NCI-H1436 treated with DMSO at 0.1 percent for 48 hours (cell line): ENCODE data around the gene CTSZ.
"Not testable (repeated sequence)": the region's sequence is repeated elsewhere in the genome, so short reads cannot be mapped to it uniquely, and the experiment has no call there.

ENCODE experiments used
- DNase-seq: peaks from one replicate; lab custom pipeline; 2025; lab: John Stamatoyannopoulos, UW

CTSZ gene

DNA sequence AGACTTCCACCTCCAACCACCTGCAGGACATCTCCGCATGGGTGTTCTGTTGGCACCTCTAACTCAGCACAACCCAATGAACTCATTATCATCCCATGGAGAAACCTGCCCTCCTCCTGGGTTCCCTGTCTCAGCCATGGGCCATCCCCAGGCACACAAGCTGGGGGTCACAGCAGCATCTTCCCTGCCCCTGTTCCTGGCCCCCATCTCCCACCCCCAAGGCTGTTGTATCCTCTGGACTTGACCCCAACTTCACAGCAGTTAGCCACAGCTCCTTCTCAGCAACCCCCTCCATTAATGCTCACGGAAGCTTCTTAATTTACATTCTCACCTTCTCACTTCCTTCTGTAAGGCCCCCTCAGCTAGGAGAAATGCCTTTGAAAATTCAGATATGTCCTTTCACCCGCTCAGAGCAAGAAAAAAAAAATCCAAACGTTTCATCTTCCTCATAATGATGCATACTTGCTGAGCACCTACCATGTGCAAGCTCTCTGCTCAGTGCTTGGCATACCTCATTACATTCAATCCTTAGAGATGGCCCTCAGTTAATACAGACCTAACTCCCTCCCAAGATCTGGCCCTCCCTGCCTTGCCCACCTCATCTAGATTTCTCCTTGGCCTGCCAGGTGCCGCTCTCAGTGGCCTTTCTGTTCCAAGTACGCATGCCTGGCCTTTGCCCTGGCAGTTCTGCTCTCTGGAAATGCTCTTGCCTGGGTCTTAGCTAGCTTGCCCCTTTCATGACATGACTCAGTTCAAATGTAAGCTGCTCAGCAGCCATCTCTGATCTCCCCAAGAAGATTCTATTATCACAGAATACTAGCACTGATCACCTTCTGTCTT, 28.5 kb downstream of the CTSZ start:
- DNase-seq, result no peak

DNA sequence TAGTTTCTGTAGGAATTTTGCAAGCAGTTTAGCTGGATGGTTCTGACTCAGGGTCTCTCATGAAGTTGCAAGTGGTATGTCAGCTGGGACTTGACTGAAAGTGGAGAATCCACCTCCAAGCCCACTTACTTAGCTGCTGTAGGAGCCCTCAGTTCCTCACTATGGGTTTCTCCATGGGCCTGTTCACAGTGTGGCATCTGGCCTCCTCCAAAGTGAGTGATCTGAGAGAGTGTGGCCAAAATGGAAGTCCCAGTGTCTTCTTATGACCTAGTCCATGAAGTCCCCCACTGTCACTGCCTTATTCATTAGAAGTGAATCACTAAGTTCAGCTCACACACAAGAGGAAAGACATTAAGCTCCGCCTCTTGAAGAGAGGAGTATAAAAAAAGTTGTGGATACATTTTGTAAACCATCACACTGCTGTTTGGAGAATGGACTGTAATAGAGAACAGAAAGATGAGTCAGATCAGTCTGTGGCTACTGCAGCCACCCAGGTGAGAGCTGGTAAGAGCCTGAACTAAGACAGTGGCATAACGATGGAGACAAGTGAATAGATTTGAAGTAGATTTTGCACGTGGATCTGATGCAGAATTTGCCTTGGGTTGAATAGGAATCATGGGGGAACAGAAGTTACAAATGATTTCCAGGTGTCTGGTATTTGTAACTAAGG, 30.9 kb downstream of the CTSZ start:
- DNase-seq, result no peak

DNA sequence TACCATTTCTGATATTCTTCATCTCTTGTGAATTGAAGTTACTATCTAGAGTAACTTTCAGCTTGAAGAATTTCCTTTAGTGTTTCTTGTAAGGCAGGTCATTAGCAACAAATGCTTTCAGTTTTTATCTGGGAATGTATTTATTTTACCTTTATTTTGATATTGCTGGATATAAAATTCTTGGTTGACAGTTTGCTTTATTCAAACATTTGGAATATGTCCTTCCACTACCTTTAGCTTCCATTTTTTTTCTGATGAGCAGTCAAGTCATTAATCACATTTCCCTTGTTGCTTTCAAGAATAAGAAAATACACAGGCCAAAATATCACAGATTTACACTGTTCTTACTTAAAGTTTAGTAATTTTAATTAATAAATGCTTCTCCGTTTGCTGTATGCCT, 31.7 kb downstream of the CTSZ start:
- DNase-seq, result no peak

- no peak for DNase-seq
These were observed 33.2 kb downstream of the CTSZ start for GRCh38 chr20:58973866-58974265.

- no peak for DNase-seq
These were observed 33.9 kb downstream of the CTSZ start for GRCh38 chr20:58973179-58973578.

DNA sequence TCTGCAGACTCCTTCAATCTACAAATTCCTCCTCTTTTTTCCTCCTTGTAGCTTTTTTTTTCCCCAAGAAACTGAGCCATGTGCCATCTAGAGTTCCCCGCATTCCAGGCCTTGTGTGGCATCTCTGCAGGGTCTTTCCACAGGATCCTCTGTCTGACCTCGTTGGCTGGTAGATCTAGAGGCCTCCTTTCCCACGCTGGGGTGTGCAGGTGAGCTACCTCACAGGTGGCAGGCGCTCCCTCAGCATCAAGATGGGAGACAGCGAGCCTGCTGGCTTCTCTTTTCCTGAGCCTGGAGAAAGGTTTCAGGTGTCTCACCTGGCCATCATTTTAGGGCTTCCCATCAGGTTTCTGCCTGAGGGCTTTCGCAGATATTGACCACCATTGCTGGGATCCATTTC, 35.6 kb downstream of the CTSZ start:
- DNase-seq, result no peak

DNA sequence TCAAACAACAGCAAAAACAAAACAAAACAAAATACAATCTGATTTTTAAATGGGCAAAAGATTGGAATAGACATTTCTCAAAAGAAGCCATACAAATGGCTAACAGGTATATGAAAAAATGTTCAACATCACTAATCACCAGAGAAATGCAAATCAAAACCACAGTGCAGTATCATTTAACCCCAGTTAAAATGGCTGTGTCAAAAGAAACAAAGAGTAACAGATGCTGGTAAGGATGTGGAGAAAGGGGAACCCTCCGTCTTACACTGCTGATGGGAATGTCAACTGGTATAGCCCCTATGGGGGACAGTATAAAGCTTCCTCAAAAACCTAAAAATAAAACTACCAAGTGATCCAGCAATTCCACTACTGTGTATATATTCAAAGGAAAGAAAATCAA, 36.9 kb downstream of the CTSZ start:
- no peak for DNase-seq

DNA sequence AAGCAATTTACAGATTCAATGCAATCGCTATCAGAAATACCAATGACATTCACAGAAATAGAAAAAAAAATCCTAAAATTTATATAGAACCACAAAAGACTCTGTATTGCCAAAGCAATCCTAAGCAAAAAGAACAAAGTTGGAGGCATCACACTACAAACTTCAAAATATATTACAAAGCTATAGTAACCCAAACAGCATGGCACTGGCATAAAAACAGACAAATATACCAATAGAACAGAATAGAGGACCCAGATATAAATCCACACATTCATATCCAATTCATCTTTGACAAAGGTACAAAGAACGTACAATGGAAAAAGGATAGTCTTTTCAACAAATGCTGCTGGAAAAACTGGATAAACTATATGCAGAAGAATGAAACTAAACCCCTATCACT, 37.6 kb downstream of the CTSZ start:
- DNase-seq, result no peak

DNA sequence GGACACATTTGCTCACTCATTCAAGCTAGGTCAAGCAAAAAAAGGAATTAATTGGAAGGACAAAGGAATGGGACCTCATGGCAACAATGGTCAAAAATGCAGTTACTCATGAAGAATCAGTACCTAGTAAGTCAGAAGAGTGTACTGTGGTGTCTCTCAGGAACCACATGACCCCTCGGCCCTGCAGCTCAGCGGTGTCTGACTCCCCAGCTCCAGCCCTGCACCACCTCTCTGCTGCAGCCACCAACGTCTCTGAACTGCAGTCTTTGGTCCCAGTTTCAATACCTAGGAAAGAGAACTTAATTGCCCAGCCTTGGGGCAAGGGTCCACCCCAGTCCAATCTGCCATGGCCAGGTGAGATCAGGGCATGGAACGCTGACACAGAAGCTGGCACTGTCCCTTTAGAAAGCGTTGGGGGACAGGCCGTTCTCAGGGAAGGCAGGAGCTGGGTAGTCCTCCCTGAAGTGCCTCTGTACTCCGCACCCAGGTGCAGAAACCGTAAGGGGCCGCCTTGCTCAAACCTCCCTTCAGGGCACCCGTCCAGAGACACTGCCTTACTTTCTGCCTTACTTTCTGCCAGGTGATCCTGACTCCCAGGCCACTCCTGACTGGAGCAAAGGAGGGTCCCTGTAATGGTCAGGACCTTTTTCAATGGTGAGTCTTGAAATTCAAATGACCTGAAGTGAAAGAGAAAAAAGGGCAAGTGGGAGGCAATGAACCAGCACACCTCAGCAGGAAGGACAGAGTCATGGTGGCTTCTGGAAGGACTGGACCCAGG, 39.2 kb downstream of the CTSZ start:
- no peak for DNase-seq

- no peak for DNase-seq
These were observed 41.6 kb downstream of the CTSZ start for GRCh38 chr20:58965270-58966064.

- not testable (repeated sequence) for DNase-seq
These were observed 43.1 kb downstream of the CTSZ start for GRCh38 chr20:58963922-58964321.

GRCh38 chr20:58963060-58963584, 43.9 kb downstream of the CTSZ start:
- no peak for DNase-seq

GRCh38 chr20:58959652-58960051, 47.4 kb downstream of the CTSZ start:
- no peak for DNase-seq

DNA sequence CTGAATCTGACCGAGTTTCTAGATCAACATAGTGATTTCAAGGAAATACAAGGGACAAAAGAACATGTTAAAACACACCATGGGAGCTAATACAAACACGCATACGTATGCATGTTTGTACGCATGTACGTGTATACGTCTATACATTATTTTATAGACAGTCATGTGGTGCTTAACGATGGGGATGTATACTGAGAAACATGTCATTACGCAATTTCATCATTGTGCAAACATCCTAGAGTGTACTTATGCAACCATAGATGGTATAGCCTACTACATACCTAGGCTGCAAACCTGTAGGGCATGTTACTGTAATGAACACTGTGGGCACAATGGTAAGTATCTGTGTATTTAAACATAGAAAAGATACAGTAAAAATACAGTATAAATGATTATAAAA, 51.0 kb downstream of the CTSZ start:
- no peak for DNase-seq

- no peak for DNase-seq
These were observed 54.0 kb downstream of the CTSZ start for GRCh38 chr20:58953050-58953449.

GRCh38 chr20:58950603-58951002, 56.5 kb downstream of the CTSZ start:
- DNase-seq, result no peak

DNA sequence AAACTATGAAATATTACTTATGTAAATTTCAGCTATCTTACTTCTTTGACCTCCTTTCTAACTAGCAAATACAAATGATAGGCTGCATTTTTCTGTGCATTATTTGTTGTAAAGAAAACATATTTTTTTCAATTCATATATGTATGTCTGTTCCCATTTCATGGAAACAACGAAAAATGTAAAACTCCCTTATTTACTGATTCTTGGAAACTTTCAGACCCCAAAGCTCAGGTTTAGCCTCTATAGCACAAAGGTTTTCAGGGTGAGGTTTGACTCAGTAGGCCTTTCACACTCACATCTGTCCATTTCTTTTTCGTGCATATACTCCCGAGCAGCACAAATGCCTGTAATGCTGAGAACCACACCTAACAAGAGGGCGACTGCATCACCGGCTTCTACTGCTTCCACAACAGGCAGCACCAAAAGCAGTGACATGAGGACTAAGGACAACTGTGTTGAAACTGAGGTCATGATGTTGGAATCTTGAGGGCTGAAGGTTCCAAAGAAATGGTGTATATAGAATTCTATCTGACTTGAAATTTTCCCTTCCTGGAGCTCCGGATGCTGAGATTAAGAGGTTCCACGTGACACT, 59.2 kb downstream of the CTSZ start:
- DNase-seq, result not testable (repeated sequence)

DNA sequence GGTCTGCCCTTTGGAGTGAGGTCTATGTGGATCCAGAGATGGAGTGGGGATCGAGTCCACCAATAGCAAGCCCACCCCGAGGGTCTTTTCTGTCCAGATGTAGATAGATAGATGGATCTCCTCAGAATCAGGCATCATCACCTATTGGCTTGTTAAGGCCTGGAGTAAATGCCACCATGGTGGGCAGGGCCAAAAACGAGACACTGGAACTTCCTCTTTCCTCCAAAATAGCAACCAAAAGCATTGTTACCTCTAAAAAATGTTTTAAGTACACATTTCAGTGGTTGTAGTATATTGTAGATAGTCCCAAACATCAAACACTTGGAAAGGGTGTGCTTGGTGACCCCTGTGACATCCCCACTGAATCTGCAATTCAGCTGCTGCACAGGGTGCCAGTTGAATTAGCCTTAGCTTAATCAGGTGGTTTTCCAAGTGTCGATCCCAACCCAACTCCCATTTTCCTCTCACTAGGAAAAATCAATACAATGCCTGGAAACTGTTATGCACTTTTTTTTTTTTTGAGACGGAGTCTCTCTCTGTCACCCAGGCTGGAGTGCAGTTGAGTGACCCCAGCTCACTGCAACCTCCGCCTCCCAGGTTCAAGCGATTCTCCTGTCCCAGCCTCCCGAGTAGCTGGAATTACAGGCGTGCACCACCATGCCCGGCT, 61.0 kb downstream of the CTSZ start:
- no peak for DNase-seq
